ENCODE data around the gene RFNG. TPM values are rescaled to one million over a fixed set of nuclear protein-coding genes. Genes with fewer than 3 reads are reported as not detected.
A peak's percentile ranks its signal among the peaks of the same experiment; 100 is the strongest.

Gene RFNG
- total and polyA plus RNA-seq, 8 donors, result 29.3 to 52.7 (median 45.5) TPM

DNA sequence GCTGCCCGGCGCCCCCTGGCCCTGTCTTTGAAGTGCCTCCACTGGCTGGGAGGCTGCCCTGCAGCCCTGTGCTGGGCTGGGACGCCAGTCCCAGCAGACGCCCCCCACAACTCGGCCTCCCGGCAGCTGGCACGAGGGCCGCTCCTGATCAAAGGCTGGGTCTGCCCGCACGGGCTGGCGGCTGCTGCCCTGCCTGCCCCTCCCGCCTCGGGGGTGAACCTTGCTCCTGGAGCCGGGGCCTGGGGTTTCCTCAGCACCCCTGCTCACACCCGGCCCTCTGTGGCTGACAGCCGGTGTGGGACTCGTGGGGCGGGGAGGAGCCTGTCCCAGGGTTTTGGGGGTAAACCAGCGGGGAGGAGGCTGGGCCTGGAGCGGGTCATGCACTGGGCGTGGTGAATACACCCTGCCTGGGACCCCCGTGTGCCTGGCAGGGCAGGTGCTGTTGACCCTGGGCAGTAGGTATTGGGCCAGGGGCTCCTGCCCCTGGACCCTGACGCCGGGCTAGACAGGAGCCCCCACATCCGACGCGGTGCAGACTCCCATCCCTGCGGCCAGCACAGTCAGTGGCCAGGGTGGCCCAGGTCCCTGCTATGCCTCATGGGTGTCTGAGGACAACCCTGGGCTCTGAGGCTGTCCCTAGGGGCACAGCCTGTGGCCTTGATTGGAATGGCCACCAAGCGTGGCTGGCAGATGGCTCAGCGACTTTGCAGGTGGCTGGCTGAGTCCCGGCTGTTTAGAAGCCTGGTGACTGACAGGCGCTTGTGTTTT, 50.6 kb downstream of the RFNG start:
- intact Hi-C loops (cut with DNase I), result no loop called here
- DNase-seq, result no peak

DNA sequence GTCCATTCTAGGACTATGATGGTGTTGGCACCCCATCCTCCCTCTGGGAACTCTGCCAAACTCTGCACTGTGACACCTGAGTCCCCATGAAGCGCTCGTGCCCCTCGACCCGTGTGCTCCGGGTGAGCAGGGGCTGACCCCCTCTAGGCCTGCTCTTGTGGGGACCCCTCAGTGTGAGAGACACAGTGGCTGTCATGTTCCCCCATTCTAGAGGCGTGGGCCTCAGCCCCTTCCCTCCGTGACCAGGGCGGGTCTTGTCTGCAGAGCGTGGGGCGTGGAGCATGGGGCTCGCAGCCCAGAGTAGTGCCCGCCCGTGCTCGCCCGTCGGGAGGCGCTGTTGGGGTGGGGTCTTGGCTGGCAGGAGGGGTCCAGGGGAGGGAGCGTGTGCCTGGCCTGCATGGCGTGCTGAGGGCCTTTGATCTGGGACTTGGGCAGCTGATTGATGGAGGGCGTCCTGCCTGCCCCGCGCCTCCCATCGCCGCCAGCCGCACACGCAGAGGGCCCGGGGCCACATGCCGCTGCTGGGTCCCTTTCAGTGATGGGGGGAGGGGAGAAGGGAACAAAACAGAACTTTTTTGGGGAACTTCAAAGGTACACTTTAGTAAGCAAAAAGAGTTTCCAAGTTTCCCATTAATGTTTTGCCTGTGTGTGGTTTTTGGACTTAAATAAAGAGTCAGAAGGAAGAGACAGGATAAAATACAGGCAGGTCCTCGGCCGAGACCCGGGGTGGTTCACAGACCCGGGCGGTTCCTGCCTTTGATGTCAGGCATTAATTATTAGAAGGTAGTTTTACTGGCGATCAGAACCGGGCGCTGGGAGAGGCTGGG, 51.4 kb downstream of the RFNG start:
- intact Hi-C loops (cut with DNase I), result no loop called here
- no peak overlapping the region for H3K4me3 ChIP-seq
- DNase-seq (no peak), ATAC-seq (no peak)
- no peaks in the 10 kb centered on the region for H3K9me3 ChIP-seq
- H3K4me1 ChIP-seq, result no peaks in the 10 kb centered on the region
- no peak overlapping the region for H3K27ac ChIP-seq
- H3K27me3 ChIP-seq, result no peaks in the 10 kb centered on the region
- TF ChIP-seq, protein P1, sequence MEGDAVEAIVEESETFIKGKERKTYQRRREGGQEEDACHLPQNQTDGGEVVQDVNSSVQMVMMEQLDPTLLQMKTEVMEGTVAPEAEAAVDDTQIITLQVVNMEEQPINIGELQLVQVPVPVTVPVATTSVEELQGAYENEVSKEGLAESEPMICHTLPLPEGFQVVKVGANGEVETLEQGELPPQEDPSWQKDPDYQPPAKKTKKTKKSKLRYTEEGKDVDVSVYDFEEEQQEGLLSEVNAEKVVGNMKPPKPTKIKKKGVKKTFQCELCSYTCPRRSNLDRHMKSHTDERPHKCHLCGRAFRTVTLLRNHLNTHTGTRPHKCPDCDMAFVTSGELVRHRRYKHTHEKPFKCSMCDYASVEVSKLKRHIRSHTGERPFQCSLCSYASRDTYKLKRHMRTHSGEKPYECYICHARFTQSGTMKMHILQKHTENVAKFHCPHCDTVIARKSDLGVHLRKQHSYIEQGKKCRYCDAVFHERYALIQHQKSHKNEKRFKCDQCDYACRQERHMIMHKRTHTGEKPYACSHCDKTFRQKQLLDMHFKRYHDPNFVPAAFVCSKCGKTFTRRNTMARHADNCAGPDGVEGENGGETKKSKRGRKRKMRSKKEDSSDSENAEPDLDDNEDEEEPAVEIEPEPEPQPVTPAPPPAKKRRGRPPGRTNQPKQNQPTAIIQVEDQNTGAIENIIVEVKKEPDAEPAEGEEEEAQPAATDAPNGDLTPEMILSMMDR (IDR thresholded peaks at IDR 0.05), result no peak
- peaks cover 0 to 22% of the 10 kb centered on the region in 2 donors for H3K36me3 ChIP-seq

More for the DNA sequence above, 50.6 kb downstream of the RFNG start:
- no peak overlapping the region for H3K4me3 ChIP-seq
- H3K27me3 ChIP-seq, result no peaks in the 10 kb centered on the region
- ATAC-seq, result no peak
- H3K4me1 ChIP-seq, result no peaks in the 10 kb centered on the region
- no peaks in the 10 kb centered on the region for H3K9me3 ChIP-seq
- TF ChIP-seq, protein P1 (IDR thresholded peaks at IDR 0.05), result no peak
- H3K27ac ChIP-seq, result no peak overlapping the region
- H3K36me3 ChIP-seq, result peaks cover 0 to 17% of the 10 kb centered on the region in 2 donors

DNA sequence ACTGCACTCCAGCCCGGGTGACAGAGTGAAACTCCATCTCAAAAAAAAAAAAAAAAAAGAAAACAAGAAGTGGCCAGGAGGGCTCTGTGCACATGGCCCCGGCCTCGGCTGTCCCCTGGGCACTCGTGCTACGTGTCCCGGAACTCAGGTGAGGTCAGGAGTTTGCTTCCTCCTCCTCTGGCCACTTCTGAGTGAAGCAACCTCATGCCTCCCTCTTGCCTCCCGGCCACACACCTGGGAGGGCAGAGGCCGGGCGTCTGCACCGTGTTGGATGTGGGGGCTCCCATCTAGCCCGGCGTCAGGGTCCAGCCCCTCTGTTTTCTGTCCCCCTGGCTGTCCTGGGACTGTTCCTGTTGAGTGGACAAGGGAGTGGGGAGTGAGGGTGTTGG, 52.0 kb downstream of the RFNG start:
- intact Hi-C loops (cut with DNase I), result no loop called here
- Histone ChIP-seq H3K36me3 (peaks cover 0 to 27% of the 10 kb centered on the region in 2 donors), H3K4me1 (no peaks in the 10 kb centered on the region), H3K27me3 (no peaks in the 10 kb centered on the region), H3K9me3 (no peaks in the 10 kb centered on the region), H3K4me3 (no peak overlapping the region), H3K27ac (no peak overlapping the region)
- peak; percentile 72 for ATAC-seq
- TF ChIP-seq, protein P1 (IDR thresholded peaks at IDR 0.05), result no peak
- DNase-seq, result no peak

DNA sequence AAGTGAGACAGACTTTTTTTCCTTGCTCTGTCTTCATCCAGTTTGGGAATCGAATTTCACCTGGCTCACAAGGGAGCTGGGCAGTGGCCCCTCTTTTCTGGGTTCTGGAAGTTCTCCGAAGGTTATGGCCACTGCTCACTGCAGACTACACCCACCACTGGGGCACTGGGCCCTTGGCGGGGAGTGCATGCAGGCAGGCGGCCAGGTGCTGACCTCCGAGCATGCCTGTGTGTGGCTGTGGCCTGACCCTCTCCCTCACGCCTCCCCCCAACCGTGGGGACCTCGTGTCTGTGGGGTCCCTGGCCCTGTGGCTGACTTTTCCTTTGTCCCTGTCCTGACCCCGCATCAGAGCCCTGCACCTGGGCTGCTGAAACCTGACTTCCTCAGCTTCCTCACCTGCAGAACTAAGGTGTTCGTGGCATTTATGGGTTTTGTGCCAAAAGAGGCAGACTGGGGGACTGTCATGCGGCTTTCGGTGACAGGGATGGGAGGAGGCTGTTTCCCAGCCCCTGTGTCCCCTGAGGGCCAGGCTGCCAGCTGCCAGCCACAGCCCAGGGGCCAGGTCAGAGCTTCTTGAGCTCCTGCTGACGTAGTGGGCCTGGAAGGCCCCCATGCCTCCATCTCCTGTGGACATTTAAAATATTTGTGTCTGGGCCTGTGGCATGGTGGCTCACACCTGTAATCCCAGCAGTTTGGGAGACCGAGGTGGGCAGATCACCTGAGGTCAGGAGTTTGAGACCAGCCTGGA, 52.7 kb downstream of the RFNG start:
- H3K4me1 ChIP-seq, result peaks cover 2 to 3% of the 10 kb centered on the region in 2 donors
- ATAC-seq (no peak), DNase-seq (no peak)
- TF ChIP-seq, protein P1 (IDR thresholded peaks at IDR 0.05), result no peak
- peaks cover 0 to 33% of the 10 kb centered on the region in 2 donors for H3K36me3 ChIP-seq
- no peaks in the 10 kb centered on the region for H3K9me3 ChIP-seq
- H3K27ac ChIP-seq, result no peak overlapping the region
- intact Hi-C loops (cut with DNase I), result no loop called here
- H3K27me3 ChIP-seq, result no peaks in the 10 kb centered on the region
- no peak overlapping the region for H3K4me3 ChIP-seq
